ENCODE measurements around the gene PCK2.
"Not testable (repeated sequence)": the region's sequence is repeated elsewhere in the genome, so short reads cannot be mapped to it uniquely, and the experiment has no call there.

The PCK2 gene

GRCh38 chr14:24093901-24094840 lies at the start of gene PCK2:
Gene PCK2 (plus strand): TSS chr14:24094311. CDS start chr14:24094406, 95 bp downstream.
- DNase-seq (ENCODE audit: low read depth in 2 of 2) = peak; percentile 70 to 88

GRCh38 chr14:24049002-24049401 lies 45.1 kb upstream of the PCK2 start:
- not testable (repeated sequence) for DNase-seq (ENCODE audit: low read depth in 2 of 2)

- DNase-seq (ENCODE audit: low read depth in 2 of 2) = not testable (repeated sequence)
Measured at GRCh38 chr14:24050753-24051152, 43.4 kb upstream of the PCK2 start.

- no peak for DNase-seq (ENCODE audit: low read depth in 2 of 2)
Measured at GRCh38 chr14:24051176-24051788, 42.8 kb upstream of the PCK2 start.

- DNase-seq (ENCODE audit: low read depth in 2 of 2) = peak; percentile 39 to 59
Measured at GRCh38 chr14:24051789-24052655, 42.1 kb upstream of the PCK2 start, which contains the start of gene CARMIL3. Gene CARMIL3 (plus strand): TSS chr14:24052009. CDS start chr14:24052154, 145 bp downstream.

GRCh38 chr14:24052656-24053547 lies 41.2 kb upstream of the PCK2 start:
- peak; percentile 37 to 54 for DNase-seq (ENCODE audit: low read depth in 2 of 2)

- DNase-seq (ENCODE audit: low read depth in 2 of 2) = no peak
Measured at GRCh38 chr14:24053548-24054323, 40.4 kb upstream of the PCK2 start.

- no peak for DNase-seq (ENCODE audit: low read depth in 2 of 2)
Measured at GRCh38 chr14:24054324-24054641, 39.8 kb upstream of the PCK2 start.

GRCh38 chr14:24054646-24055045 lies 39.5 kb upstream of the PCK2 start:
- DNase-seq (ENCODE audit: low read depth in 2 of 2) = no peak

GRCh38 chr14:24055971-24056799 lies 37.9 kb upstream of the PCK2 start:
- no peak for DNase-seq (ENCODE audit: low read depth in 2 of 2)

- no peak for DNase-seq (ENCODE audit: low read depth in 2 of 2)
Measured at GRCh38 chr14:24056800-24057184, 37.3 kb upstream of the PCK2 start.

- DNase-seq (ENCODE audit: low read depth in 2 of 2) = no peak
Measured at GRCh38 chr14:24057271-24057670, 36.8 kb upstream of the PCK2 start.

GRCh38 chr14:24057867-24058259 lies 36.2 kb upstream of the PCK2 start:
- DNase-seq (ENCODE audit: low read depth in 2 of 2) = no peak

GRCh38 chr14:24058260-24058950 lies 35.7 kb upstream of the PCK2 start:
- DNase-seq (ENCODE audit: low read depth in 2 of 2) = peak in 1 of 2 donors; percentile 51

- no peak for DNase-seq (ENCODE audit: low read depth in 2 of 2)
Measured at GRCh38 chr14:24058951-24059475, 35.1 kb upstream of the PCK2 start.

GRCh38 chr14:24059841-24060388 lies 34.2 kb upstream of the PCK2 start:
- no peak for DNase-seq (ENCODE audit: low read depth in 2 of 2)

GRCh38 chr14:24060443-24060842 lies 33.7 kb upstream of the PCK2 start:
- DNase-seq (ENCODE audit: low read depth in 2 of 2) = no peak
